Right hindlimb (tissue), 1 donor: Measurements from ENCODE around the gene SF3A1.

Experiments
- DNase-seq: peaks from one replicate; pipeline ENCODE4 v3.0.0-alpha.2; 2018

The SF3A1 gene

GRCh38 chr22:30385942-30386341 lies 29.2 kb upstream of the SF3A1 start:
- no peak for DNase-seq

- no peak for DNase-seq
Measured at GRCh38 chr22:30383061-30383460, 26.4 kb upstream of the SF3A1 start.

- DNase-seq, result no peak
Measured at GRCh38 chr22:30382340-30382739, 25.6 kb upstream of the SF3A1 start.

- no peak for DNase-seq
Measured at GRCh38 chr22:30381264-30381663, 24.6 kb upstream of the SF3A1 start.

- no peak for DNase-seq
Measured at GRCh38 chr22:30380011-30380410, 23.3 kb upstream of the SF3A1 start.

GRCh38 chr22:30375312-30375849 lies 18.7 kb upstream of the SF3A1 start:
- DNase-seq, result no peak

- DNase-seq, result no peak
Measured at GRCh38 chr22:30373331-30374325, 16.9 kb upstream of the SF3A1 start.

- DNase-seq, result no peak
Measured at GRCh38 chr22:30372915-30373314, 16.2 kb upstream of the SF3A1 start.

- no peak for DNase-seq
Measured at GRCh38 chr22:30371981-30372380, 15.3 kb upstream of the SF3A1 start.

- DNase-seq, result no peak
Measured at GRCh38 chr22:30371321-30371720, 14.6 kb upstream of the SF3A1 start.

- DNase-seq, result no peak
Measured at GRCh38 chr22:30370641-30371230, 14.0 kb upstream of the SF3A1 start.

- no peak for DNase-seq
Measured at GRCh38 chr22:30368420-30368819, 11.7 kb upstream of the SF3A1 start.

GRCh38 chr22:30365891-30366290 lies 9.2 kb upstream of the SF3A1 start:
- DNase-seq, result no peak

GRCh38 chr22:30362651-30363281 lies 6.1 kb upstream of the SF3A1 start:
- no peak for DNase-seq

GRCh38 chr22:30361916-30362650 lies 5.4 kb upstream of the SF3A1 start:
- no peak for DNase-seq

GRCh38 chr22:30358541-30358940 lies 1.8 kb upstream of the SF3A1 start:
- no peak for DNase-seq

- no peak for DNase-seq
Measured at GRCh38 chr22:30357650-30358215, 1.0 kb upstream of the SF3A1 start.

GRCh38 chr22:30357236-30357570 lies 509 bp upstream of the SF3A1 start:
- no peak for DNase-seq

GRCh38 chr22:30354644-30355043 lies 2.0 kb downstream of the SF3A1 start:
- no peak for DNase-seq

GRCh38 chr22:30351226-30351625 lies 5.5 kb downstream of the SF3A1 start:
- DNase-seq, result no peak

GRCh38 chr22:30348809-30349208 lies 7.9 kb downstream of the SF3A1 start:
- DNase-seq, result no peak

- no peak for DNase-seq
Measured at GRCh38 chr22:30348404-30348803, 8.3 kb downstream of the SF3A1 start.
